ENCODE data around the gene PCF11. TPM values are rescaled to one million over a fixed set of nuclear protein-coding genes. Genes with fewer than 3 reads are reported as not detected.

PCF11 gene
- total RNA-seq, 1 experiment from 2014 or later = 46.1 TPM

DNA sequence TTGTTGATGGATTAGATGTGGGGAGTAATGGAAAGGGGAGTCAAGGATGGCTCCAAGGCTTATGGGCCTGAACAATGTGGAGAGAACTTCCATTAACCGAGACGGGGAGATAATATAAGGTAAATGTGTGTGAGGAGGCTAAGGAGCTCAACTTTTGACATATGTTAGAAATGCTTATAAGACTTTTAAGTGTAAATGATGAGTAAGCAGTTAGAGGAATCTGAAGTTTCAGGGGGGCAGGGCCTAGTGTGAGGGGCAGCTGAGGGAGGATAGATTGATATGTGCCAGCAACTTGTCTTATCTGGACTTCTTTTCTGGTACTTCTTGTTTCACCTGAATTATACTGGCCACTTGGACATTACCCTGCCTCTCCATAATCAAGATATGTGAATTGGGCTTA lies 66.5 kb downstream of the PCF11 start:
- H3K36me3 Mint-ChIP-seq = no peaks in the 10 kb centered on the region

DNA sequence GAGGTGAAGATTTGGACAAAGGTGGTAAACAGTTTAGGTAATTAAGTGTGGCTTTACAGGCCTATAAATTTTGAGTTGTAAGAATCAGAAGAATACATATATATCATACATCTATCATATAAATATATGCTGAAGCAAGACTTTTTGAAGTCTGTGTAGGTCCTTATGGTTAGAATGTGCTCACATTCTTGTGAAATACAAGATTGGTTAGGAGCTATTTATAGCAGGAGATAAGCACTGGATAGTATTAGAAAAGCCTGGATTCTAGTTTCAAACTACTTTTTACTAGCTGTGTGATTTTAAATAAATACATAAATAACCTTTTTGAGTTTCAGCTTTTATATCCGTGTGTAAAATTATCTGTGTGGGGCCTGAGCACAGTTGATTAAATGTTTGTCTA lies 78.9 kb downstream of the PCF11 start:
- DNase-seq (ENCODE audit: low spot score) (no peak), ATAC-seq (no peak)
- Mint-ChIP-seq H3K4me1 (no peaks in the 10 kb centered on the region), H3K4me3 (no peak overlapping the region), H3K9me3 (no peaks in the 10 kb centered on the region), H3K27ac (no peak overlapping the region), H3K36me3 (no peaks in the 10 kb centered on the region), H3K27me3 (ENCODE audit: low read depth) (no peaks in the 10 kb centered on the region)
- CTCF ChIA-PET = interaction anchor here (0.5 kb wide), 1 partner anchor 1264 kb away, joined by 5 read pairs; no protein-coding TSS in a partner anchor
- POLR2A ChIA-PET = no interaction called here
- no peak for TF ChIP-seq ETV6 (CRISPR knock-in tag; IDR thresholded peaks at IDR 0.05)
- TF ChIP-seq, protein P1, sequence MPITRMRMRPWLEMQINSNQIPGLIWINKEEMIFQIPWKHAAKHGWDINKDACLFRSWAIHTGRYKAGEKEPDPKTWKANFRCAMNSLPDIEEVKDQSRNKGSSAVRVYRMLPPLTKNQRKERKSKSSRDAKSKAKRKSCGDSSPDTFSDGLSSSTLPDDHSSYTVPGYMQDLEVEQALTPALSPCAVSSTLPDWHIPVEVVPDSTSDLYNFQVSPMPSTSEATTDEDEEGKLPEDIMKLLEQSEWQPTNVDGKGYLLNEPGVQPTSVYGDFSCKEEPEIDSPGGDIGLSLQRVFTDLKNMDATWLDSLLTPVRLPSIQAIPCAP (CRISPR knock-in tag; IDR thresholded peaks at IDR 0.05) = no peak
- no peak for TF ChIP-seq ELF4 (CRISPR knock-in tag; IDR thresholded peaks at IDR 0.05; ENCODE audit: low read depth)
- TF ChIP-seq ZNF263 (CRISPR knock-in tag; IDR thresholded peaks at IDR 0.05; ENCODE audit: low read depth) = no peak
- TF ChIP-seq NR1H2 (CRISPR knock-in tag; IDR thresholded peaks at IDR 0.05) = no peak
- TF ChIP-seq, protein P2, sequence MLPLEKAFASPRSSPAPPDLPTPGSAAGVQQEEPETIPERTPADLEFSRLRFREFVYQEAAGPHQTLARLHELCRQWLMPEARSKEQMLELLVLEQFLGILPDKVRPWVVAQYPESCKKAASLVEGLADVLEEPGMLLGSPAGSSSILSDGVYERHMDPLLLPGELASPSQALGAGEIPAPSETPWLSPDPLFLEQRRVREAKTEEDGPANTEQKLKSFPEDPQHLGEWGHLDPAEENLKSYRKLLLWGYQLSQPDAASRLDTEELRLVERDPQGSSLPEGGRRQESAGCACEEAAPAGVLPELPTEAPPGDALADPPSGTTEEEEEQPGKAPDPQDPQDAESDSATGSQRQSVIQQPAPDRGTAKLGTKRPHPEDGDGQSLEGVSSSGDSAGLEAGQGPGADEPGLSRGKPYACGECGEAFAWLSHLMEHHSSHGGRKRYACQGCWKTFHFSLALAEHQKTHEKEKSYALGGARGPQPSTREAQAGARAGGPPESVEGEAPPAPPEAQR (CRISPR knock-in tag; IDR thresholded peaks at IDR 0.05) = no peak
- no peak for TF ChIP-seq ZNF671 (CRISPR knock-in tag; IDR thresholded peaks at IDR 0.05)
- TF ChIP-seq, protein P3, sequence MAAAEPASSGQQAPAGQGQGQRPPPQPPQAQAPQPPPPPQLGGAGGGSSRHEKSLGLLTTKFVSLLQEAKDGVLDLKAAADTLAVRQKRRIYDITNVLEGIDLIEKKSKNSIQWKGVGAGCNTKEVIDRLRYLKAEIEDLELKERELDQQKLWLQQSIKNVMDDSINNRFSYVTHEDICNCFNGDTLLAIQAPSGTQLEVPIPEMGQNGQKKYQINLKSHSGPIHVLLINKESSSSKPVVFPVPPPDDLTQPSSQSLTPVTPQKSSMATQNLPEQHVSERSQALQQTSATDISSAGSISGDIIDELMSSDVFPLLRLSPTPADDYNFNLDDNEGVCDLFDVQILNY (CRISPR knock-in tag; IDR thresholded peaks at IDR 0.05) = no peak
- TF ChIP-seq, protein P4, sequence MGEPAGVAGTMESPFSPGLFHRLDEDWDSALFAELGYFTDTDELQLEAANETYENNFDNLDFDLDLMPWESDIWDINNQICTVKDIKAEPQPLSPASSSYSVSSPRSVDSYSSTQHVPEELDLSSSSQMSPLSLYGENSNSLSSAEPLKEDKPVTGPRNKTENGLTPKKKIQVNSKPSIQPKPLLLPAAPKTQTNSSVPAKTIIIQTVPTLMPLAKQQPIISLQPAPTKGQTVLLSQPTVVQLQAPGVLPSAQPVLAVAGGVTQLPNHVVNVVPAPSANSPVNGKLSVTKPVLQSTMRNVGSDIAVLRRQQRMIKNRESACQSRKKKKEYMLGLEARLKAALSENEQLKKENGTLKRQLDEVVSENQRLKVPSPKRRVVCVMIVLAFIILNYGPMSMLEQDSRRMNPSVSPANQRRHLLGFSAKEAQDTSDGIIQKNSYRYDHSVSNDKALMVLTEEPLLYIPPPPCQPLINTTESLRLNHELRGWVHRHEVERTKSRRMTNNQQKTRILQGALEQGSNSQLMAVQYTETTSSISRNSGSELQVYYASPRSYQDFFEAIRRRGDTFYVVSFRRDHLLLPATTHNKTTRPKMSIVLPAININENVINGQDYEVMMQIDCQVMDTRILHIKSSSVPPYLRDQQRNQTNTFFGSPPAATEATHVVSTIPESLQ (CRISPR knock-in tag; IDR thresholded peaks at IDR 0.05) = no peak
- TF ChIP-seq RELA (CRISPR knock-in tag; IDR thresholded peaks at IDR 0.05; ENCODE audit: borderline replicate concordance) = no peak
- TF ChIP-seq, protein P5, sequence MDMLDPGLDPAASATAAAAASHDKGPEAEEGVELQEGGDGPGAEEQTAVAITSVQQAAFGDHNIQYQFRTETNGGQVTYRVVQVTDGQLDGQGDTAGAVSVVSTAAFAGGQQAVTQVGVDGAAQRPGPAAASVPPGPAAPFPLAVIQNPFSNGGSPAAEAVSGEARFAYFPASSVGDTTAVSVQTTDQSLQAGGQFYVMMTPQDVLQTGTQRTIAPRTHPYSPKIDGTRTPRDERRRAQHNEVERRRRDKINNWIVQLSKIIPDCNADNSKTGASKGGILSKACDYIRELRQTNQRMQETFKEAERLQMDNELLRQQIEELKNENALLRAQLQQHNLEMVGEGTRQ (CRISPR knock-in tag; IDR thresholded peaks at IDR 0.05) = no peak
- TF ChIP-seq OVOL2 (CRISPR knock-in tag; IDR thresholded peaks at IDR 0.05; ENCODE audit: borderline replicate concordance) = no peak
- TF ChIP-seq FOXJ3 (CRISPR knock-in tag; IDR thresholded peaks at IDR 0.05; ENCODE audit: borderline replicate concordance) = no peak
- TF ChIP-seq, protein P6, sequence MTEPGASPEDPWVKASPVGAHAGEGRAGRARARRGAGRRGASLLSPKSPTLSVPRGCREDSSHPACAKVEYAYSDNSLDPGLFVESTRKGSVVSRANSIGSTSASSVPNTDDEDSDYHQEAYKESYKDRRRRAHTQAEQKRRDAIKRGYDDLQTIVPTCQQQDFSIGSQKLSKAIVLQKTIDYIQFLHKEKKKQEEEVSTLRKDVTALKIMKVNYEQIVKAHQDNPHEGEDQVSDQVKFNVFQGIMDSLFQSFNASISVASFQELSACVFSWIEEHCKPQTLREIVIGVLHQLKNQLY (CRISPR knock-in tag; IDR thresholded peaks at IDR 0.05) = no peak
- no peak for TF ChIP-seq NFYB (CRISPR knock-in tag; conservative IDR thresholded peaks at IDR 0.05; ENCODE audit: low read depth)

More for the DNA sequence above, 66.5 kb downstream of the PCF11 start:
- TF ChIP-seq ZNF263 (CRISPR knock-in tag; IDR thresholded peaks at IDR 0.05; ENCODE audit: low read depth) (no peak), KAT7 (CRISPR knock-in tag; IDR thresholded peaks at IDR 0.05; ENCODE audit: borderline replicate concordance) (no peak), FOXK1 (CRISPR knock-in tag; IDR thresholded peaks at IDR 0.05) (no peak), ZNF671 (CRISPR knock-in tag; IDR thresholded peaks at IDR 0.05) (no peak), SMAD3 (CRISPR knock-in tag; IDR thresholded peaks at IDR 0.05; ENCODE audit: borderline replicate concordance) (no peak)
- TF ChIP-seq, protein P7, sequence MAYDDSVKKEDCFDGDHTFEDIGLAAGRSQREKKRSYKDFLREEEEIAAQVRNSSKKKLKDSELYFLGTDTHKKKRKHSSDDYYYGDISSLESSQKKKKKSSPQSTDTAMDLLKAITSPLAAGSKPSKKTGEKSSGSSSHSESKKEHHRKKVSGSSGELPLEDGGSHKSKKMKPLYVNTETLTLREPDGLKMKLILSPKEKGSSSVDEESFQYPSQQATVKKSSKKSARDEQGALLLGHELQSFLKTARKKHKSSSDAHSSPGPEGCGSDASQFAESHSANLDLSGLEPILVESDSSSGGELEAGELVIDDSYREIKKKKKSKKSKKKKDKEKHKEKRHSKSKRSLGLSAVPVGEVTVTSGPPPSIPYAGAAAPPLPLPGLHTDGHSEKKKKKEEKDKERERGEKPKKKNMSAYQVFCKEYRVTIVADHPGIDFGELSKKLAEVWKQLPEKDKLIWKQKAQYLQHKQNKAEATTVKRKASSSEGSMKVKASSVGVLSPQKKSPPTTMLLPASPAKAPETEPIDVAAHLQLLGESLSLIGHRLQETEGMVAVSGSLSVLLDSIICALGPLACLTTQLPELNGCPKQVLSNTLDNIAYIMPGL (CRISPR knock-in tag; IDR thresholded peaks at IDR 0.05) = no peak
- TF ChIP-seq, protein P8, sequence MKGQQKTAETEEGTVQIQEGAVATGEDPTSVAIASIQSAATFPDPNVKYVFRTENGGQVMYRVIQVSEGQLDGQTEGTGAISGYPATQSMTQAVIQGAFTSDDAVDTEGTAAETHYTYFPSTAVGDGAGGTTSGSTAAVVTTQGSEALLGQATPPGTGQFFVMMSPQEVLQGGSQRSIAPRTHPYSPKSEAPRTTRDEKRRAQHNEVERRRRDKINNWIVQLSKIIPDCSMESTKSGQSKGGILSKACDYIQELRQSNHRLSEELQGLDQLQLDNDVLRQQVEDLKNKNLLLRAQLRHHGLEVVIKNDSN (CRISPR knock-in tag; IDR thresholded peaks at IDR 0.05) = no peak
- TF ChIP-seq, protein P9, sequence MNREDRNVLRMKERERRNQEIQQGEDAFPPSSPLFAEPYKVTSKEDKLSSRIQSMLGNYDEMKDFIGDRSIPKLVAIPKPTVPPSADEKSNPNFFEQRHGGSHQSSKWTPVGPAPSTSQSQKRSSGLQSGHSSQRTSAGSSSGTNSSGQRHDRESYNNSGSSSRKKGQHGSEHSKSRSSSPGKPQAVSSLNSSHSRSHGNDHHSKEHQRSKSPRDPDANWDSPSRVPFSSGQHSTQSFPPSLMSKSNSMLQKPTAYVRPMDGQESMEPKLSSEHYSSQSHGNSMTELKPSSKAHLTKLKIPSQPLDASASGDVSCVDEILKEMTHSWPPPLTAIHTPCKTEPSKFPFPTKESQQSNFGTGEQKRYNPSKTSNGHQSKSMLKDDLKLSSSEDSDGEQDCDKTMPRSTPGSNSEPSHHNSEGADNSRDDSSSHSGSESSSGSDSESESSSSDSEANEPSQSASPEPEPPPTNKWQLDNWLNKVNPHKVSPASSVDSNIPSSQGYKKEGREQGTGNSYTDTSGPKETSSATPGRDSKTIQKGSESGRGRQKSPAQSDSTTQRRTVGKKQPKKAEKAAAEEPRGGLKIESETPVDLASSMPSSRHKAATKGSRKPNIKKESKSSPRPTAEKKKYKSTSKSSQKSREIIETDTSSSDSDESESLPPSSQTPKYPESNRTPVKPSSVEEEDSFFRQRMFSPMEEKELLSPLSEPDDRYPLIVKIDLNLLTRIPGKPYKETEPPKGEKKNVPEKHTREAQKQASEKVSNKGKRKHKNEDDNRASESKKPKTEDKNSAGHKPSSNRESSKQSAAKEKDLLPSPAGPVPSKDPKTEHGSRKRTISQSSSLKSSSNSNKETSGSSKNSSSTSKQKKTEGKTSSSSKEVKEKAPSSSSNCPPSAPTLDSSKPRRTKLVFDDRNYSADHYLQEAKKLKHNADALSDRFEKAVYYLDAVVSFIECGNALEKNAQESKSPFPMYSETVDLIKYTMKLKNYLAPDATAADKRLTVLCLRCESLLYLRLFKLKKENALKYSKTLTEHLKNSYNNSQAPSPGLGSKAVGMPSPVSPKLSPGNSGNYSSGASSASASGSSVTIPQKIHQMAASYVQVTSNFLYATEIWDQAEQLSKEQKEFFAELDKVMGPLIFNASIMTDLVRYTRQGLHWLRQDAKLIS (CRISPR knock-in tag; IDR thresholded peaks at IDR 0.05; ENCODE audit: borderline replicate concordance) = no peak
- Mint-ChIP-seq H3K4me1 (no peaks in the 10 kb centered on the region), H3K9me3 (no peaks in the 10 kb centered on the region), H3K27me3 (ENCODE audit: low read depth) (no peaks in the 10 kb centered on the region), H3K4me3 (no peak overlapping the region), H3K27ac (no peak overlapping the region)
- CTCF ChIA-PET = no interaction called here
- DNase-seq (ENCODE audit: low spot score) (no peak), ATAC-seq (no peak)
- POLR2A ChIA-PET = no interaction called here
